Stimulated activated CD4-positive, alpha-beta T cell treated with anti-CD3 and anti-CD28 coated beads, Interleukin-4, amount 100 ng/mL, for 24 hours (primary cell): ENCODE data around the gene CLDN1.

Source experiments
- DNase-seq: peaks from one replicate; pipeline ENCODE4 v3.0.0-alpha.2; 2020

The CLDN1 gene

DNA sequence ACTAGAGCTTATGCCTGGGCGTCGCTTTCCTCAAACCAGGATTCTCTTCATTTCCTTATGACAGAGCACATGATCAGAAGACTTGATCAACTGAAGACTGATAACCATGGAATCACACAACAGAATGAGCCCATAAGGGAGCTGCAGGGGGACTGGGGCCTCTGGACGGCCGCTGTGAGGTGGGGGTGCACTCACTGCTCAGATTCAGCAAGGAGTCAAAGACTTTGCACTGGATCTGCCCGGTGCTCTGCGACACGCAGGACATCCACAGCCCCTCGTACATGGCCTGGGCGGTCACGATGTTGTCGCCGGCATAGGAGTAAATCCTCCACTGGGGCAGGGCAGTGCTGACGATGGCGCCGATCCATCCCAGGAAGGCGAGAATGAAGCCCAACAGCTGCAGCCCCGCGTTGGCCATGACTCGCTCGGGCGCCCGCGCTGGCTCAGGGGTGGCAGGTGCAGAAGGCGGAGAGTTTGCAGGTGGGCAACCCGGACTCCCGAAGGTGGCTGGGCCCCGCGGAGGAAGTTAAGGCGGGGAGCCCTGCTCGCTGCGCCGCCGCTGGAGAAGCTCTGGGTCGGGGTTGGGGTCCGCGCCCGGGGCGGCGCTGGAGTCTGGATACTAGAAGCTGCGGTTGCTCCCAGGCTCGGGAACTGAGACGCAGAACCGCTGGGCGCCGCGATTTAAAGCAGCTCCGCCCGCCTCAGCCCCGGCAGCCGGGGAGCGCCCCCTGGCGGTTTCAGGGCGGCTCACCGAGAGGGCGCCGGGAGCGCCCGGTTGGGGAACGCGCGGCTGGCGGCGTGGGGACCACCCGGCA is at the start of gene CLDN1:
CLDN1 (minus strand) TSS at position 658 of the 815 bp plus-strand sequence; CDS start at position 418, 240 bp downstream.
- DNase-seq = peak; percentile 73

- DNase-seq = no peak
These were observed 48.9 kb upstream of the CLDN1 start for GRCh38 chr3:190371152-190371551.

DNA sequence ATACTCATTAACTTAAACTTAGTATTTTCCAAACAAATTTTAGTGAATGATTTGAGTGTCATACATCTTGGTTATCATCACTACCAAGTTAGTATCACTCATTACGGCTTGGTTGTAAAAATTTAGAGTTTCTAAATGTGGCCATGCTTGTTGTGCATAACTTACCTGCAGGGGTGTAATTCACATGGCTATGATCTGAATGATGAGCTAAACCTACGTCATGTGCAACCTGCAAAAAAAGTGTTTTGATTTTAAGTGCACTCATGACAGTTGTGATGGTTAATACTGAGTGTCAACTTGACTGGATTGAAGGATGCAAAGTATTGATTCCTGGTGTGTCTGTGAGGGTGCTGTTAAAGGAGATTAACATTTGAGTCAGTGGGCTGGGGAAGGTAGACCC is 48.1 kb upstream of the CLDN1 start:
- no peak for DNase-seq

- no peak for DNase-seq
These were observed 47.5 kb upstream of the CLDN1 start for GRCh38 chr3:190369668-190370295.

GRCh38 chr3:190368881-190369280 is 46.6 kb upstream of the CLDN1 start:
- DNase-seq = no peak

DNA sequence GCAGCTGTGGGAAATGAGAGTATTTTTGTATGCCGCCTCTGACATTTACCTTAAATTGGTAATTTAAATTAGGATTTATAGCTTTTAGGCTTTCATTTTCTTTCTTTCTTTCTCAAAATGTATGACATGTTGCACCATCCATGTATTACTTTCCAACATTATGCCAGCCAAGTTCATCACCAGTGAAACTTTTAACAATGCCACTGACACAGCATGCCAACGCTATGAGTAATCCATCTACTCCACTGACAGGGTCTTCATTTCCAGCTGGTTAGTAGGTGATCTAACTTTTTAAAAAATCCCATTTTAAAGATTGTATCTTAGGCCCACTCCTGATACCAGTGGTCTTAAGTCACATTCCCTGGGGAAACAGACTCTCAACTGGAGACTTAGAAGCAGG is 43.9 kb upstream of the CLDN1 start:
- no peak for DNase-seq

DNA sequence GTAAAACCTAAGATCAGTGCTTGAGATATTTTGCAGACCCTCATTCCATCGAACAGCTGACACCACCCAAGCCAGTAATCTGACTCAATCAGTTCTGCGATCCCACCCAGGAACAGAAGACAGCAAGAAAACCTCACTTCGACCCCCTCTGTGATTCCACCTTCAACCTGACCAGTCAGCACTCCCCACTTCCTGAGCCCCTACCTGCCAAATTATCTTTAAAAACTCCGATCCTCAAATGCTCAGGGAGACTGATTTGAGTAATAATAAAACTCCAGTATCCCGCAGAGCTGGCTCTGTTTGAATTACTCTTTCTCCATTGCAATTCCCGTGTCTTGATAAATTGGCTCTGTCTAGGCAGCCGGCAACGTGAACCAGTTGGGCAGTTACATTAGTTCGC is 40.0 kb upstream of the CLDN1 start:
- DNase-seq = no peak

DNA sequence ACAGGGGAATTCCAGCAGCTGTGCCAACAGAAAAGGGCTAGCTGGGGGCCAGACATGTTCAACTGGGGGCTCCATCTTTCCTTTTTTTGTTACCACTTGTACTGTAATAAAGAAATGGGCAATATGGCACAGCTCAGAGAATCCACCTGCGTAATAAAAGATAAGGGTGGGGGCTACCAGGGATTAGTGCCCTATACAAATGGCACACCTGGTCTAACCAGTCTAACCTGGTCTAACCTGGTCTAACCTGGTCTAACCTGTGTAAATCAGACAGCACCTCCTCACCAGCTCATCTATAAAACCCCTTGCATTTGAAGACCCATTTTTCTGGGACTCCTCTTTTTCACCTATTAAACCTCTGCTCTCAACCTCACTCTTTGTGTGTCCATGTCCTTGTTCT is 39.5 kb upstream of the CLDN1 start:
- no peak for DNase-seq

DNA sequence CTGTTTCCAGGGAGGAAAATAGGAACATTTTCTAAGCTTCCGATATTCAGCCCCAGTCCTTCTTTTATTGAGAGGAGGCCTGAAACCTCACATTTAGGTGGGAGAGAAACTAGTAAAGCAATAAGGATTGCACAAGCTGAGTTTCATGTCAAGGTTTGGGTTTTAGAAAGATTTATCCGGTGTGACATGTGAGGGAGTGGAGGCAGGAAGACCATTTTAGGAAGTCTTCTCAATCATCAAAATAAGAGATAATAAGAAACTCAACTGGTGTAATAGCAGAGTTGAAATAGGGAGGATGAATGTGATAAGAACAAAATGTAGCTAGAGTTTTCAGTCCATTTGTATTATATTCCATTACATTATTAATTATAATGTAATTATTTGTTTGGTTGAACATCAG is 38.0 kb upstream of the CLDN1 start:
- DNase-seq = no peak

DNA sequence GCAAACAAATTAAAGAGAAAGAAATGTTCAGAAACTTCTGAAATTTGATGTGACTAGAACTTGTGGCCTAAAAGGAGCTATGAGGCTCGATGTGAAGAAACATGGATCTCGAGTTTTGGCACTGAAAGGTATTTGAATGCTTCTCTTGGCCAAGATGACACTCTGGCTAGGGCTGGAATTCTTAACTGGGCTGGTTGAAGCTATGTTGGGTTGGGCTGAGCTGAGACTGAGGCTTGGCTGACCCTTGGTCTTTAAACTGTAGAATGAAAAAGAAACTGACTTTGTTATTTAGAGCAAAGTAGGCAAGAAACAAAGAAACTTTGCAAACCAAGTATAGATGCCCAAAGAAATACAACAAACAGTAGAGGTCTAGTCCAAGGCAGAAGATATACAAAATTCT is 37.6 kb upstream of the CLDN1 start:
- no peak for DNase-seq

GRCh38 chr3:190357468-190357867 is 35.2 kb upstream of the CLDN1 start:
- no peak for DNase-seq

- DNase-seq = no peak
These were observed 34.0 kb upstream of the CLDN1 start for GRCh38 chr3:190356246-190356645.

DNA sequence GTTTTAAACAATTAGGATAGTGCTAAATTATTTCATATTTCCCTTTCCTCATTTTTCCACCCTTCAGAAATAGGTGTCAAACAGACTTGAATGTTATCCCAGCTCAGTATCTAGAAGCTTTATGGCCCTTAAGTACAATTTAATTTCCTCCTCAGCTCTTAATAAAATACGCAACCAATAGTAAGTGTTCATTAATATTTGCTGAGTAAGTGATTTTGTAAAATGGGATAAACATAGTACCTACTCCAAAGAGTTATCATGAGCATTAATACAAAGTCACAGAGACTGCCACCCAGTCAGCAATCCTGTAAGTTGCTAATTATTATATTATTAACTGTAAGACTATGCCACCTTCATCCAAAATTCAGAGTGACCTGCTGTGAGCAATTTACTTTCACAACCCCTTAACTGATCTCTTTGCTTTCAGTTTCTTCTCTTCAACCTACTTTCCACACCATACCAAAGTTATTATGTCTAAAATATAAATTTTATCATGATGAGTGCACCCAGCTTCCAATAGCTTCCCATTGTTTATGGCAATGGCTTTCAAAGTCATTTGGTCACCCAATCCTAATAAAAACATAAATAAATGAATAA is 30.7 kb upstream of the CLDN1 start:
- no peak for DNase-seq

DNA sequence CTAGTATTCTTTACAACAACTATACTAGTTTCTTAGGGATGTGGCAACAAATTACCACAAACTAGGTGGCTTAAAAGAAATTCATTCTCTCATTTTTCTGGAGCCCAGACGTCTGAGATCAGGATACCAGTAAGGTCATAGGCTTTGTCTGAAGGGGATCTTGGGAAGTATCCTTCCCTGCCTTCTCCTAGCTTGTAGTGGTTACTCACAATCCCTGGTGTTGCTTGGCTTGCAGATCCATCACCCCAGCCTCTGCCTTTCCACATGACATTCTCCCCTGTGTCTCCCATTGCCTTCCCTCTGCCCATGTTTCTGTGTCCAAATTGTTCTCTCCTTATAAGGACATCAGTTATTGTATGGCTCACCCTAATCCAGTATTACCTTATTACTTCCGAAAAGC is 24.3 kb upstream of the CLDN1 start:
- no peak for DNase-seq

DNA sequence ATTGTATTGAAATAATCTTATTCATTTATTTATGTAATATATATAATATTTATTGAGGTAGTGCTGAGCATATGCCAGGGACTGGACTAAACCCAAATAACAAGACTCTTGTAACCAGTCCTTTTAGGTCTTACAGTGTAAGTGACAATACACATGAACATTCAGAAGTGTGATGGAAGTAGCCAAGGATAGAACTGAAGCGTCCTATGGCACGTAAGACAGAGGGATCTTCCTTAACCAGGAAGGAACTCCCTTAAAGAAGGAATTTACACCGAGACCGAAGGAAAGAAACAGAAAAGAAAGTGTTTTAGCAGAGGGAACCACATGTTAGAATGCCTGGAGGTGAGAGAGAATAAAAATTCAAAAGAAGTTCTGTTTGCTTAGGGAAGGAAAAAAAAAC is 23.6 kb upstream of the CLDN1 start:
- no peak for DNase-seq

- no peak for DNase-seq
These were observed 23.0 kb upstream of the CLDN1 start for GRCh38 chr3:190345027-190345821.

DNA sequence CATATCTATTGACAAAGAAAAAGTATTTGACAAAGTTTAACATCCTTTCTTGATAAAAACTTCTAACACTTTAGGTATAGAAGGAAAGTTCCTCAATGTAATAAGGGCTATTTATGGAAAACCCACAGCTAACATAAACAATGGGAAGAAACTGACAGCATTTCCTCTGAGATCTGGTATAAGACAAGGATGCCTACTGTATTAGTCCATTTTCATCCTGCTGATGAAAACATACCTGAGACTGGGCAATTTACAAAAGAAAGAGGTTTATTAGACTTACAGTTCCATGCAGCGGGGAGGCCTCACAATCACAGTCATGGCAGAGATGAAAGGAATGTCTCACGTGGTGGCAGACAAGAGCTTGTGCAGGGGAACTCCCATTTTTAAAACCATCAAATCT is 17.8 kb upstream of the CLDN1 start:
- no peak for DNase-seq

DNA sequence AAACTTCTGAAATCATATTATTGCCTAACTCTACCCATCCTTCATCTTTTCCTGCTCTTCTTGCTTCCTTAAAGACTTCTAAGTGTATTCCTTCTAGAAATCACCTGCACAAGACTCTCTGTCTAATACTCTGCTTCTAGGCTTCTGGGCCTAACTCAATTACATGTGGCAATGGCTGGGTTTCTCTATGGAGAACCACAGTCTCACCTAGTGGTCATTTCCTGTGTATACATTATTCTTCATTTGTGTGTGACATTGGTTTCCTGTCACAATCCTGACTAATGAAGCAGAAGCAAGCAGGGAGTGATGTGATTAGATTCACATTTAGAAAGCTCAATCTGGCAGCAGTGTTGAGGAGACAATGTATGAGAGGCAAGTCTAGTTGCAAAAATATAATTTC is 16.9 kb upstream of the CLDN1 start:
- no peak for DNase-seq

GRCh38 chr3:190338717-190339116 is 16.5 kb upstream of the CLDN1 start:
- no peak for DNase-seq

DNA sequence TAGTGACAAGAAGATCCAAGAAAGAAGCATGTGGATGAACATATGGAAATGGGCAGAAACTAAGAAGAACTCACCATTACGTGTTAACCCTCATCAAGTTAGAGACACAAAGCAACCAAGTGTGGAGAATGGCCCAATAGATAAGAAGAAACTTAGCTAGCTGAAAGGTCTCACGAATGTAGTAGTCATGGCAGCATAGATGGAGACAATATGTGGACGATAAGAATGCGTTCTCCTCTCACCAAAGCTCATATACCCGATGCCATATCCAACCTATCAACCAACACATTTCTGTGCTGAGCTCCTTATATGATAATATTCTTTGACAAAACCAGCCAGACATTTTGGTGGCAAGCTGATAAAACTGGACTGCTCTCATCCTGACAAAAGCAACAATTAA is 15.1 kb upstream of the CLDN1 start:
- no peak for DNase-seq

DNA sequence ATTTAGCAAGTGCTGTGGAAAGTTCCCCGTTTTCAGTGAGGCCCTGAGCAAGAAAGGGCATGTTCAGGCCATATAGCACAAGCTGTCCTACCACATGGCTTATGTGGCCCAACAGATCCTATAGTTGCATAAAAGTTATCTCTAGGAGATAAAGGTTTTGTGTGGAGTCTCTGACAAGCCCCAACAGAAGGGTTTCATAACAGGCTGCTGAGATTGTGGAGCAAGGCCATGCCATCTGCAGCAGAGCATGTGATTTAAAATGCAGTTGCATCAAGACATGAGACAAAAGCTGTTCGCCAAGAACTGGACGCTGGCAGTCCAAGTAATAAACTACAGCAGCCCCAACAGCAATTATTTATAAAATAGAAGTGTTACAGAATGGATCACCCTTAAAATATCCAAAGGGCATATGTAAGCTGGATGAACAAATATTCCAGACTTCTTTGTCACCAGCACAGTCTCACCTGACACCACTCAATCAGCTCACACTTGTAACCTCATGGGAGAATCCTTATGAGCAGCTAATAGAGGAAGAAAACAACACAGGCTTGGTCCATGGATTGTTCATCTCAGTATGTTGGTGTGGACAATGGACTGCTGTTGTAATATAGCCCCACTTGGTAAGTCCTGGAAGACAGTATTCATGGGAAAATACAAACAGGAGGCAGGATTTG is 14.4 kb upstream of the CLDN1 start:
- no peak for DNase-seq

DNA sequence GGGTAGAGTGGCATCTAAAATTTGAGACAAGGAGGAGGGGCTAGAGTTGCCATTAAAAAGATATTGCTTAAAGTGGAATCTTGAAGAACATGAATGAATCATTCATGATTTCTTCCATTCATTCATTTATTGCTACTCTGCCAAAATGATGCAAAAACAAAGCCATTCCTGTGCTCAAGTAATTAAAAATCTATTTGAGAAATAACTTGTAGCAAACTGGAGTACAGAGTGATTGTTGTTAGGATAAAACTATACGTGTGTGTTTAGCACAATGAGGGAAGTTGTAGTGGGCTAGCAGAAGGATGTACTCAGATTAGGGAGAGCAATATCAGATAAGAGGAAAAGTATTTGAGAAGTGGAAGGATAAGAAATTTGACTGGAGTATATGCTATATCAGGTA is 11.7 kb upstream of the CLDN1 start:
- DNase-seq = no peak
